GM18498 (cell line): ENCODE results near the gene CYB561D2.

Source experiments
- ATAC-seq: cut with Tn5 transposase; IDR thresholded peaks from one replicate; pipeline ENCODE4 v1.9.1; 2021; ENCODE audit warnings: mild to moderate bottlenecking, moderate library complexity; ENCODE audit not compliant: unreplicated experiment

CYB561D2 gene

GRCh38 chr3:50323092-50323600 lies 27.5 kb upstream of the CYB561D2 start:
- ATAC-seq = no peak

DNA sequence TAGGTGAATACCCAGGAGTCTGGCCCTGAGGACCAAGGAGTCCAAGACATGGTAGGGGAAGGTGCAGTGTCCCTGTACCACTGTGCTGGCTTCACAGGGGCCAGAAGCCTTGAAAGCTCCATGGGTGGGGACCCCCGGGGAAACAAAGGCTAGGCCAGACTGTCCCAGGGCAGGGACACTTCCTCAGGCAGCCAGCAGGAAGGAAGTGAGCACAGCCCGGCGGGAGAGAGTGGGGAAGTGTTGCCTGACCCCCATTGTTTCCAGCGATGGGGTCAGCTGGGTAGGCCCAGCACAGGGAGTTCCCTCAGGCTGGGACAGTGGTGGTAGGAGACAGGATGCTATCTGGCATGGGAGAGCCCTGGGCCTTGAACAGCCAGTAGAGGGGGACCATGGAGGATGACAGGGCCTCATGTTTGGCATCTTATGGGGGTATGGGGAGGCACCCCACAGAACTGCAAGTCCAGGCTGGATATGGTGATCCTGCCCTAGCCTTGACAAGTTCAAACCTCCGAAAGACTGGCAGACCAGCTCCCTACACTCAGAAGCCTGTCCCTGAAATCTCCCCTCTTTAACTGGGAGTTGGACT lies 27.0 kb upstream of the CYB561D2 start:
- ATAC-seq = no peak

DNA sequence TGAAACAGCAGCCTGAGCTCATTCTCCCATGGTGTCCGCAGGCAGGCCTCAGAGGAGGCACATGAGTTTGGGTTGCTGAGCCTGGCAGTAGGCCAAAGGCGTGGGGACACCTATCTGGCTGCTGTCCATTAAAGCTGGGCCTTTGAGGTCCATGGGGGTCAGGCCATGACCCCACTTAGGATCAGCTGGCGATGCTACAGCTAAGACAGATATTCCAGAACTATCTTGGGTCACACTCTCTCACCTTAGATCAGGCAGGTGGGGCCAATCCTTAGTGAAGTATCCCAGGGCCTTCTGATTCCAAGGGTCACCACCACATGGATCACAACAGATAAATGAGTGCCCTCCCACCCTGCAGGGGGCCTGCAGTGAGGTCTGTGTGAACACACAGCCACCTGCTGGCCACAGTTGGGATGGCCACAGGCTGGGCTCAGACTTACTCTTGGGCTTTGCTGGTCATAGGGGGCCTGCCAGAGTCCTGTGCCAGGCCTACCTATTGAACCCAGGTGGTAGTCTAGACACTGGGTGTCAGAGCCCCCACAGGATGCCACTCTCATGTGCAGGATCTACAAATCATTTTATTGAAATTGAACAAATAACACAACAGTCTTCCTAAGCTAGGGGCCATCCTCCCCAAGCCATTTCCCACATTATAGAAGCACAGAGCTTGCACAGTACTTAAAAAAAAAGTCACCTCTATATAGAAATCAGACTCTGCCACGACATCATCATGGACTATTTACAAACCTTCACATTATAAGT lies 26.1 kb upstream of the CYB561D2 start:
- no peak for ATAC-seq

DNA sequence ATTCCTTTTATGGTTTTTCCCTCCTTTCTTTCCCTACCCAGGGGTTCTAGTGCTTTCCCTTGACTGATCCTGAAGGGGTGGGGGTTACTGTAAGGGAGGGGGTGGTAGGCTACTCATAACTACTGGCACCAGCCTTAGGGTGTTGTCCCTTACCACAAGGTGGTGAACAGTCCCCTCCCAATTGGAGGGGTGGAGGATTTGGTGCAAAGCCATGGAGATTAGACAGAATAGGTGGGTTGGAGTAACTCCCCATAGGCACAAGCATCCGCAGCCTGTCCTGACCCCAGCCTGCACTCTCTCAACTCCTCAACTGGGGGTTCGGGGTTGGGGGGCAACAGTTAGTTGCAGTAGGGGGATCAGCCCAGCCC lies 25.6 kb upstream of the CYB561D2 start:
- ATAC-seq = no peak

GRCh38 chr3:50325497-50326181 lies 25.0 kb upstream of the CYB561D2 start:
- no peak for ATAC-seq

DNA sequence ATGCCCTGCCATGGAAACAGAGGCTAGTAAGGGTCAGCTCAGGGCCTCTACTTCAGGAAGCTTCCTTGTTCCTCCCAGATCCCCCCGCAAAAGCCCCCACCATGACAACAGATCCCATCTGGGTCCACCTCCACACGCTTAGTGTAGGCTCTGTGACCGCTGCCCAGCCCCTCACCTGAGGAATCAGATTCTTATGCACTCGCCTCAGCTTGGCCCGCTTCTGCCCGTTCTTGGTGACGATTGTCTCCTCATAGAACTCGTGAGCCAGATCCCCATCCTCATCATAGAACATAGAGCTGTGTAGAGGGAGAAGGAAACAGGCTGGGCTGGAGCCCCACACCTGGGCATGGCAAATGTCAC lies 24.5 kb upstream of the CYB561D2 start:
- no peak for ATAC-seq

DNA sequence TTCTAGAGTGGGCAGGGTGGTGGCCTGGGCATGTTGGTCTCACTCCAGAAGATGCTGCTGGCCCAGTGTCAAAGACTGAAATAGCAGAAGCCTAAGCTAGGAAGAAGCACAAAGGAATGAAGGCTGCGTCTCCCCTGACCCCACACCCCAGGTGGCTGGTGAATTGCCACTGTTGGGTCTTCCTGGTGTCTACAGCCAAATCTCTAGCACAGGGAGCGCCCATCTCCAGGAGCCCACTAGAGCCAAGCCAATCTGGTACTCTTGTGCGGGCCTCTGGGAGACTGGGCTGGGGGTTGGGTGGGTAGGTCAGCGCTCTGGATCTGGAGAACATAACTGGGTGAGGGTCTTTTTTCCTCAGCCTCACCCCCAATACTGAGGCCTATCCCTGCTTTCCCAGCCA lies 23.5 kb upstream of the CYB561D2 start:
- no peak for ATAC-seq

DNA sequence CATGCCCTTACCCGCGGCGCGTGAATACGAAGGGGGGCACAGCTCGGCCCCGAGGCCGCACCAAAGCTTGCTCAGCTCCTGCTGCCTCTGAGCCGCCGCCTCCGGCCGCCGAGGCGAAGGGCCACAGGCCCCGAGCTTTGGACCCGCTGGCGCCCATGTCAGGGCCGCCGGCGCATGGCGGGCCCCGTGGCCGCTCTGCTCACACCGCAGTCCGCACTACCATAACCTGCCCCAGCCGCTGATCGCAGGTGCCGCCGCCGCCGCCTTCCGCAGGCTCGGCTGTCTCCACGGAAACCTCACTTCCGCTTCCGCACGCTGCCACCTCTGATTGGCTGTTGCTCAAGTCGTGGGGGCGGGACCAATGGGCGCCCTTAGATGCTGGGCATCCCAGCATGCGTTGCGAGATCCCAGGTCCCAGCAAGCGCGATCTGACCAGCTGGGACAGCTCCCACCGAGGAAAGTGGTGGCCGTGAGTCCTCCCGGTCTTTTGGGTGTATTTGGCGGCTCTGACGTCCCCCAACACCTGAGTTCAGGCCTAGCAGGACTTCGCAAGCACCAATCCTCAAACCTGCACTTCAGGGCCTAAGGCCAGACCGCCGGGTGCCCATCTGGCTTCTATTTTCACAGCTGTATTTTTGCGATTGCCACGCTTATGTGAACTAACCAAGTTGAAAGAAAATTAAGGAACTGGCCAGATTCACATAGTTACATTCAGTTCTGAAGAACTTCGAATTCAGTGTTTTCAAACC lies 22.5 kb upstream of the CYB561D2 start, which contains the start of gene TUSC2:
TSS of gene TUSC2 (minus strand) at position 281 of the 749 bp plus-strand sequence. CDS start at position 157, 124 bp downstream.
- peak; percentile 86 for ATAC-seq

DNA sequence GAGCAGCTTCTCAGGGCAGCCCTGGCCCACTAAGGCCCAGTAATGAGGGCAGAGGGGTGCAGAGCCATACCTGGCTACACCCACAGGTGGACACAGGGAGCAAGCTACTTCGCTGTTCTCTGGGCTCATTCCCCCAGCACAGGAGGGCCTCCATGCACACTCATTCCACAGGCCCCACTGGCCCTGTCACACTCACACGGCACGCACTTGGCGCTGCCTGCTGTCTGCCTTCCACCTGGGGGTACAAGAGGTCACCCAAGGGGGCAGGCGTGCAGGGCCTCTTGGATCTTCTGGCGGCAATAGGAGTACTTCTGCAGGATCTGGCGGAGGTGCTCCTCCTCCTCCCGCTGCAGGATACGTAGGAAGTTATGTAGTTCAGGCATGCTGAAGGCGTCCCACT lies 20.3 kb upstream of the CYB561D2 start:
- ATAC-seq = no peak

GRCh38 chr3:50331364-50331907 lies 19.2 kb upstream of the CYB561D2 start:
- no peak for ATAC-seq

DNA sequence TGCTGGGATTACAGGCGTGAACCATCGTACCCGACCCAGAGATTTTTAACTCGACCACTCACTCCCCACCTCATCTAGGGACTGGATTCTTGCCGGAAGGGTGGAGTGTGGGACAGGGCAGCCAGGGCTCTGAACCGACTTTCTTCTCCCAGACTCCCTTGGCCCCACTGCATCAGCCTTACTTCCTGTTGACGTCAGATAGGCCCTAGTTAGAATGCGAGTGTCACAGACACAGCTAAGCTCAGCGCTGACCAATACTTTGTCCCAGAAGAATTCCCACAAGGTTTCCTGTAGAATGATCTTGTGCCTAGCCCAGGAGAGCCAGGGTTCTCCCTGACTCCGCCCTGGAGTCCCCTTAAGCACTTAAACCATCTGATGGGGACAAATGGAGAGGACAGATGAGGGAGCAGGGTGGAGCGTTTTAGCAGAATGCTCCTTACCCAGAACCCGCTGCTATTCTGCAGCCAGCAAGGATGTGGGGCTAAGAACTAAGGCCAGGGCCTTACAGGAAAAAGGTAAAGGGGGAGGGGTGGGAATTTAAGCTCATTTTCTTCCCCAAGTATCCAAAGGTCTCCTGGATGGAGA lies 16.8 kb upstream of the CYB561D2 start:
- no peak for ATAC-seq

DNA sequence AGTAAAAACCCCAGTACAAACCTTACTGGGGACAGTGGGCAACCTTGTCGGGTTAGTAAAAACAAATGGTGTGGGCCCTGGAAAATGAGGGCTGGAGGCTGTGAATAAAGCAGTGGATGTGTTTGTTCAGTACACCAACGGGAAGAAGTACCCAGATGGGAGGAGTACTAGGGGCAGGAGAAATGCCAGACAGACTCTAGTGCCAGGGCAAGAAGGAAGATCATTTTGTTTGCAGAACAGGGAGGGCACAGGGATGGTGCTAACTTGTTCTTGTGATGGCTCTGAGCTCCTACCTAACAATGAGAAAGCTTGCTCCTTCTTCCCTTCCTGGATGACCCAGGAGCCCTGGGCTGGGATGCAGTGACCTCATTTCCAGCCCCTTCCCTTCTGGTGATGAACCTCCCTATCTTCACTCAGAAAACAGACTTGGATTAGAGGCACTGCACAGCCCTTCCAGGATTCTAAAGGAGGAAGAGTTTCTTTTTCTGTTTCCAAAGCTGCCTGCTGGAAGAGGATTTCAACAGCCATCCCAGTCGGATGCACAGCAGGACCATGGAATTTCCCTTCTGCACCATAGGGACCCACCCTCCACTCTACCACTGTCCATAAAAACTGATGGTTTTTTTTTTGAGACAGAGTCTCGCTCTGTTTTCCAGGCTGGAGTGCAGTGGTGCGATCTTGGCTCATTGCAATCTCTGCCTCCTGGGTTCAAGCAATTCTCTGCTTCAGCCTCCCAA lies 16.2 kb upstream of the CYB561D2 start:
- ATAC-seq = no peak

DNA sequence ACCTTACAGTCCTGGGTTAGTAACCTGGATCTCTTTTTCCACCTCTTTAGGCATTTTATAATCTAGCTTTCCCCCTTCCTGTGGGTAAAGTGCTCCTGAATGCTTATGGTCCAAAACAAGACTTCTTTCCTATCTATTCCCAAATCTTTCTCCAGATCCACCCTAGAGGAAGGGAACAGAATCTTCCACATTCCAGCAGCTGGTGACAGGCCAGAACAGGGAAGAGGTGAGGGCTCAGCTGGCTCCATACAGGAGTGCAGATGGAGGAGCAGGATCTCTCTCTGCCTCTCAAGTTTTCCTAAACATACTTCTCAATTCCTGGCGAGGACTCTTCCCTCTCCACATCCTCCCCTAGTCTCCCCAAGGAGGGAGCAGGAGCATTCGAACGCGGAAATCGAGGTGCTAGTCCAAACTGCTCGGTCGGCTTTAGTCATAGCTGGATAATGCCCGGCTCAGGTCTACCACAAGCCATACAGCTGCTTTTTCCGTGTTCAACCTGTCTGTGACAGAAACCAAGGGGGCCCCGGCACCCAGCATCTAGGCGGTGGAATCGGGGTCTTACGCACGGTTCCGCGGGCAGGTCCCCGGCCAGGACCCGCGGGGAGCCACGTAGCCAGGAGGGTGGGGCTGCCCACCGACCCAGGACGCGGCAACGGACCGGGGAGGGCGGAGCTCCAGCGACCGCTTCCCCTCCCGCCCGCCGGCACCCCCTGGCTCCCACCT lies 14.0 kb upstream of the CYB561D2 start:
- ATAC-seq = peak; percentile 40

DNA sequence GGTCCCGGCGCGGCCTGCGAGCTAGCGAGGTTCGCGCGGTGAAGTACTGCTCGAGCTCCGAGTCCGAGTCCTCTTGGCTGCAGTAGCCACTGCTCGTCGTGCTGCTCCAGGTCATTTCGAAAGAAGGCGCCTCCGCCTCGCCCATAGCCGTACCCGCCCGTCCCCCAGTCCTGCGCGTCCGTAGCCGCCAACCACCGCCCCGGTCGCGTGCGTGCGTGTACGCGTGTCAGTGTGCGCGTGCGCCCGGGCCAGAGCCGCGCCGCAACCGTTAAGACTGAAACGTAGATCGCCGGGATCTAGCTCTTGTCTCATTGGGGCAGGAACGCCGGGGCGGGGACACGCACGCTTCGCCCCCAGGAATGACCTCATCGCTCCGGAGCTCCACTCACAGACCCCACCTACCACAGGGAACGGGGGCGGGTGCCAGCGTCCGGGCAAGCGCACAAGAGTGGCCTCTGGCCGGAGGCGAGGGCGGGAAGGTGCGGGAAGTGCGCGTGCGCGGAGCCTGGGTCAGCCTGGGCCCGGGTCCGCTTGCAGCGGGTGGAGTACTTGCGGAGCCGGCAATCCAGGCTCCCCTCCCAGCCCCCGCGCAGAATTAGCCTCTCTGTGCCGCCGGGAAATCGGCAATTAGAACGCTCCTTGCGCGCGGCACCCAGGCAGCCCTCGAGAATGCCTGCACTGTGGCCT lies 13.3 kb upstream of the CYB561D2 start:
- ATAC-seq = peak; percentile 77

- no peak for ATAC-seq
Observed at GRCh38 chr3:50338965-50339364, 11.7 kb upstream of the CYB561D2 start.

- no peak for ATAC-seq
Observed at GRCh38 chr3:50339485-50340146, 11.0 kb upstream of the CYB561D2 start.

GRCh38 chr3:50340147-50340447 lies 10.6 kb upstream of the CYB561D2 start:
- no peak for ATAC-seq
